AML-193 (cell line): ENCODE data around the gene CLDN34.

ENCODE experiments used
- DNase-seq, 2 experiments: peaks; one replicate each; lab custom pipeline; 2025; lab: John Stamatoyannopoulos, UW

CLDN34 gene

DNA sequence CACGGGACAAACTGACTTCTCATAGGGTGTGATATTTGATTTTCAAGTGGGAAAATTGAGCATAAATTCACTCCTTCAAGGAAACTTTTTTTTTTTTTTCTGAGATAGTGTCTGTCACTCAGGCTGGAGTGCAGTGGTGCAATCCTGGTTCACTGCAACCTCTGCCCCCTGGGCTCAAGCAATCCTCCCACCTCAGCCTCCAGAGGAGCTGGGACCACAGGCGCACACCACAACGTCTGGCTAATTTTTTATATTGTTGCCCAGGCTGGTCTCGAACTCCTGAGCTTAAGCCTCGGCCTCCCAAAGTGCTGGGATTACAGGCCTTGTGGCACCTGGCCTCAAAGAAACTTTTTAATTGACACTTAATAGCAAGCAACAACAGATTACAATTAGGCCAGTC, 13.8 kb downstream of the CLDN34 start:
- no peak for DNase-seq

DNA sequence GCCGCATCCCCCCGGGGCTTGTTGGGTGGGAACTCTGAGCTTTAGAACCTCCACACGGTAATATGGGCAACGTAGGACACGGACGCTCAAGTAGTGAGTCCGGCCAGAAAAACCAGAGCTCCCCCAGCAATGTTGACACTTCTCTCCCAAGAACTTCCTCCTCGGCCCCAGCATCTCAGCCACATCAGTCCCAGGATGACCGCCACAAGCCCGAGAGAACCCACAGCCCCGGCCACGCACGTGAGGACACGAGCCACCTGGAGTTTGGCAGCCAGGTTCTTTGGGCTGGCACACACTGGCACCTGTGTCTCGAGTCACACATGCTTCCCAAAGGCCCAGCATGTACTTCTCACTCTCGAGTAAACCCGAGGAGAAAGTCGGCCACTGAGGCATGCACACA, 16.3 kb downstream of the CLDN34 start:
- DNase-seq: no peak

DNA sequence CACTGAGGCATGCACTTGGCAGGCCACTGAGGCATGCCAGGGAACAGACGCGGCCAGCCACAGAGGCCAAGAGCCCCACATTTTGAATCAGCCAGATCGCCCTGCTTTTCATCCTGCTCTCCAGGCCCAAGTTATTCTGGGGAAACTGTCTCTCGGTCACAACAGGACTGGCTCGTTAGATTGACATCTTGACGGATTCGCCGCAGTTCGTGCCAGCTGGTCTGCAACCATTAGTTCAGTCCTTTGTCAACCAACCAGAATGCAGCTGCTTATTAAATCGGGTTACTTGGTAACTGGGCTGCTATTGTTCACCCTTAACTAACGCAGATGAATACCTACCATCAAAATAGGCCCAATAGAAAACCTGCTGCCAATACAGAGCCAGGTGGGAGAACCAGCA, 16.7 kb downstream of the CLDN34 start:
- DNase-seq: no peak

DNA sequence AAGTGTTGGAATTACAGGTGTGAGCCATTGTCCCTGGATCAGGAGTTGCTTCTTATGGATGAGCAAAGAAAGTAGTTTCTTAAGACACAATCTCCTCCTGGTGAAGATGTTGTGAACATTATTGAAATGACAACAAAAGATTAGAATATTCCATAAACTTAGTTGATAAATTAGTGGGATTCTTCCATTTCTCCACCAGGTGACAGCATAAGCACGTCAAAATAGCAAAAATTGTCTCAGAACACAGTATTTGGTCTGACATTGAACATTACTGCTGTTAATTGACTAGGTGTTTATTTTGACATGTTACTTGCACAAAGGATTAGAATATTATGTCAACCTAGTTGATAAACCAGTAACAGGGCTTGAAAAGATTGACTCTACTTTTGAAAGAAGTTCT, 21.6 kb downstream of the CLDN34 start:
- peak in 1 of 2 experiments; percentile 0 for DNase-seq

DNA sequence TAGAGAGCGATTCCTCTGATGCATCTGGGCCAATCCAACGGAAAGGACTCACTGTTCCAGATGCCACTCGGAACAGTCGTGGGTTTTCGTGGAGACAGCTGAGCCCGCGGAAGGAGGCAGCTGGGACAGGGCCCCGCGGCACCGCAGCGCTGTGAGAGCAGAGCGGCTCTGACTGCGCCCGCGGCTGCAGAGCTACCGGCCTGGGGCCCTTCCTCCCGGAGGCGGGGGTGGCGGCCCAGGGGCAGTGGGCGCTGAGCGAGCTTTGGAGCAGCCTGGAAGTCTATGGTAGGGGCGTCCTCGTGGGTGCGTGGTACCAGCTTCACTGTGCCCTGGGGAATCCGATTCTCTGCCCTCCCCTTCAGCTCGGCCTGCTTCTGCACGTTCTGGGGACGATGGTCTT, 24.9 kb downstream of the CLDN34 start:
- DNase-seq: no peak

DNA sequence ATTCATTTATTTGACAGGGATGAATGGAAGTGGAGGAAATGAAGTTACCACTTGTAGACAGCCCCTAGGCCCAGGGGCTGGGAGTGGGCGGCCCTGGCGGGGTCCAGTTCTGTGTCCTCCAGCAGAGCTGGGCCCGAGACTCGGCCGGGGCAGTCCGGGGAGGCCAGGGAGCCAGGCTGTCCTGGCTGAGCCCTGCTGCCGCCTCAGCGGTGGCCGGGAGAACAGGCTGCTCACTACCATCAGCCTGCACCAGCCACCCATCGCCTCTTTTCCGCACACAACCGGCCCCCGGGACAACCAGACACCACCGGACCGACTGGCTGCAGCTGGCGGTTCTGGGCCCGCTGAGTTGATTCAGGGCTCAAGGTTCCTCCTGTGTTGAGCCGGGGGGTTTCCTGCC, 25.6 kb downstream of the CLDN34 start:
- no peak for DNase-seq

DNA sequence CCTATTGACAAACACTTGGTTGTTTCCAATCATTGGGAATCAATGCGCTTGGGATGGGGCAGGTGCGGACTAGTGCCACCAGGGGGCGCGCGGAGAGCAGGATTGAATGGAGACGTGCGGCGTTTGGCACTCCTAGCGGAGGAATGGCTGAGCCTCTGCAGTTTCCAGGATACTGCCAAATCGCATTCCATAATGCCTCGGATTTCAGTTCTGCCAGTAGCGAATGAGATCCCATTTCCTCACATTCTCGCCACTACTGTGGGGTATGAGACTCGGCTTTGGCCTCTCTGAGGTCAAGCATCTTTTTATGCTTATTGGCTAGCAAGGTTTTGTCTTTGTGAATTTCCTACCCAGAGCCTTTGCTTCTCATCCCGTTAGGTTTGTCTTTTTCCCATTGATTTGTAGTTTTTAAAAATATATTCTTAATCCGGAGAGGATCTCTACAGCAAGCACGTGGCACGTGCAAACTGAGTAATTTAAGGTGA, 28.7 kb downstream of the CLDN34 start:
- peak; percentile 22 to 47 for DNase-seq

DNA sequence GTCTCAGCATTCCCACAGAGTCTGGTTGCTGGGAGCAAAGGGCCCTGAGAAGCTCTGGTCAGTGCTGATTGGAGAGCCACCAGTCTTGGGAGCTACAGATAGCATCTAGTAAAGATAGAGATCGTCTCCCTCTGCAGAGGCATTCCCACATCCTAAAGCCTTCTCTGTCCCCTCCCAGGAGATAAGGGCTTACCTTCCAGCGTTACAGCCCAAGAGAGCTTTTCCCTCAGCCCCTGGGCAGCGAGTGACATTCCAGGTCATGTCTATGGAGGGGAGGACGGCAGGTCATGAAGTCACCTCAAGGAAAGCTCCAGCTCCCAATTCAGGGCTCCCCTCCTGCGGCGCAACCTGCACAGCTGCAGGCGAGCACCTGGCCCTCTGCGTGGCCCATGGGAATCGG, 29.9 kb downstream of the CLDN34 start:
- no peak for DNase-seq

DNA sequence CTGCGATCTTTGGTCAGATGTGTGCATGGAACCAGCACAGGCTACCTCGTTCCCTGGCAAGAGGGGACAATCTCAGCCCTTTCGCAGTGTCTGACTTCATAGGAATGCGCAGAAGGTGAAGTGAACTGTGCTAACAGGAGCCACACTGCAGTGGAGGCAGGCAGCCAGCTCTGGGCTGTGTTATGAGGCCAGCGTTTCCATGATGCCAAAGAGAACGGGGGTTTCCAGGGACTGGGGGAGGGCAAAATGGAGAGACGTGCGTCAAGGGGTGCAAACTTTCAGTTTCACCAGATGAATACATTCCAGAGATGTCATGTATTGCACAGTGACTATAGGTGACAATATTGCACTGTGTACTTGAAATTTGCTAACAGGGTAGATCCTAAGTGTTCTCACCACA, 30.4 kb downstream of the CLDN34 start:
- DNase-seq: no peak

DNA sequence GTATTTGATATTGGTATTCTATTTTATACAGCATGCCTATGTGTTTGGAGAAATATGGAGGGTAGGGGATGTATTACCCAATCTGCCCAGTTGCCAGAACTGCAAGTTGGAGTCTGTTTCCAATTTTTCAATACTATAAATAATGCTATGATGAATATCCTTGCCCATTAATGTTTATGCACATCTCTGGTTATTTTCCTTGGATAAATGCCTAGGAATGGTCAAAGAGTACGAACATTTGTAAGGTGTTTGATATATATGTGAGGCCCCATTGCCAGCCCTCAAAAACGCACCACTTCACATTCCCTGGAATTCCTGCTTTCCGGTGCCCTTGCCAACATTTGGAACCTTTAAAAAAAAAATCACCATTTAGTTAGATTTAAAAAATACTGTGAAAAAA, 34.3 kb downstream of the CLDN34 start:
- DNase-seq: no peak

DNA sequence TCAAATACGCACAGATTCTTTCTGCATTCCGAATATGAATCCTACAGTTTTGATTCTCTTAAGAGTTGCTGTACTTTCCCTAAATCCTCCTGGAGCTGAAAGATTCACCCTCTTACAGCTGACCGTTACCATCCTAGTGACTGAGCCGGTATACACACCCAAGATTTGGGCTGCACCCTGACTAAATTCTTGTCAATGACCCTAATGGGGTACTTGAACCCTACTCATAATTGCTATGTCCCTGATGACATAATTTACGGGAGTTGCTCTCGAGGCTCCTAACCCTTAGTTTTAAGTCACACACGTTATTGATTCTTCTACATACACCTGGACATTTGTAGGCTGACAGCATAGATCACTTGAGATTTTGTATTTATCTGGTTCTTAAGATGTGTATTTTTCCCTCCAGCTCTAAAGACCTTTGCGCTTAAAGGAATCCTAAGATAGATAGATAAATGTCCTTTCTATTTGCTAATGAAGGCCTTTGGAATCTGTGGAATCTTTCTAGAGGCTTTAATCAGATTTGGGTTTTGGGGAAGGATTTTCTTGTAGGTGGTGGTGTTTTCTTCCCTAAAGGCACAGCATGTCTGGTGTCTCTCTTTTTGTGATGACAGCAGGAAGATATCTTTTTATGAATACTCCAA, 37.8 kb downstream of the CLDN34 start:
- DNase-seq: no peak

DNA sequence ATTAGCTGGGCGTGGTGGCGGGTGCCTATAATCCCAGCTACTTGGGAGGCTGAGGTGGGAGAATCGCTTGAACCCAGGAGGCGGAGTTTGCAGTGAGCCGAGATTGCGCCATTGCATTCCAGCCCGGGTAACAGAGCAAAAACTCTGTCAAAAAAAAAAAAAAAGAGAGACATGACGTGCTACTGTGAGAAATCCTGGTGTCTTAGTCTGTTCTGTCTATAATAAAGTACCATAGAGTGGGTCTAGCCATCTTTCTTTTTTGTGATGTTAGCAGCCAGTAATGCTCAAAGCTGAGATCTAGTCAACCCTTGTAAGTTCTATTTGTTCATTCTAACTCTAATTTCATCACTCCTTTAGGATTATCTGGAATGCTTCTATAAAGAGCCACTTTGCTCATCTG, 38.9 kb downstream of the CLDN34 start:
- DNase-seq: no peak

DNA sequence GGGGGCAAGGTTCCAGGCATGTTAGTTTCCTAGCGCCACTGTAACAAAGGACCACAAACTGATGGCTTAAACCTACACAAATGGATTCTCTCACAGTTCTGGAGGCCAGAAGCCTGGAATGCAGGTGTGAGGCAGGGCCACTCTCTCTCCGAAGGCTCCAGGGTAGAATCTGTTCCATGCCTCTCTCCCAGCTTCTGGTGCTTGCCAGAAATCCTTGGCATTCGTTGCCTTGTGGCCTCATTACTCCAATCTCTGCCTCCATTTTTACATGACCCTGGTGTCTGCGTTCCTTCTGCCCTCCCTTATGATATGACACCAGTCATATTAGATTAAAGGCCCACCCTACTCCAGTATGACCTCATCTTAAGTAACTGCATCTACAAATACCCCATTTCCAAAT, 39.6 kb downstream of the CLDN34 start:
- no peak for DNase-seq

DNA sequence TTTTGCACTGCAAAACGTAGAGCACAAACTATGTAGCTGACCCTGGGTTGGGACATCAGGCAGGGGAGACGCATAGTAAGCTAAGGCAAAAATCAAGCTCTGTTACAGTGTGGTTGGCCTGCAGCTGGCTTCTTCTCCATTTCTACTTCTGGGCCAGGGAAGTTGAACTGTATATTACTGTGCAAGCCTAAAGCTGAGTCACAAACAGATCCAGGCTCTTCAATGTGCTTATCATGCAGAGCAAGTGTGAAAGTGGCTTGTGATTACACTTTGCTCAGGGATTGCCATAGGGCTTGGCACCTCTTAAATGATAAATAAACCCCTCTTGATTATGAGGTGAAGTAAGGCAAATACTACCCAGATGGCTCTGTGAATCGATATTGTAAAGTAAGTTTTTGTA, 40.5 kb downstream of the CLDN34 start:
- no peak for DNase-seq

DNA sequence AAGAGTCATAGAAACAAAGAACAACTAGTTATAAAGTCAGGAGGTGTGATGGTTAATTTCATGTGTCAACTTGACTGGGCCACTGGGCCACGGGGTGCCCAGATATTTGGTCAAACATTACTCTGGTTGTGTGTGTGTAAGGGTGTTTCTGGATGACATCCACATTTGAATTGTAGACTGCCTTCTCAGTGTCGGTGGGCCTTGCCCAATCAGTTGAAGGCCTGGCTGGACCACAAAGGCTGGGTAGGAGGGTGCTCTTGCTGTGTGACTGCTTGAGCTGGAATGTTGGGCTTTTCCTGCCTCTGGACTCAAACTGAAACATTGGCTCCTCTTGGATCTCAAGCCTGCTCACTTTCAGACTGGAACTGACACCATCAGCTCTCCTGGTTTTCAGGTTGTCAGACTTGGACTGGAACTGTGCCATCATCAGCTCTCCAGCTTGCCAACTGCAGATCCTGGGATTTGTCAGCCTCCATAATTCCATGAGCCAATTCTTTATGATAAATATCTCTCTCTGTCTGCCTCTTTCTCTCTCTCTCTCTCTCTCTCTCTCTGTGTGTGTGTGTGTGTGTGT, 41.4 kb downstream of the CLDN34 start:
- DNase-seq: no peak

DNA sequence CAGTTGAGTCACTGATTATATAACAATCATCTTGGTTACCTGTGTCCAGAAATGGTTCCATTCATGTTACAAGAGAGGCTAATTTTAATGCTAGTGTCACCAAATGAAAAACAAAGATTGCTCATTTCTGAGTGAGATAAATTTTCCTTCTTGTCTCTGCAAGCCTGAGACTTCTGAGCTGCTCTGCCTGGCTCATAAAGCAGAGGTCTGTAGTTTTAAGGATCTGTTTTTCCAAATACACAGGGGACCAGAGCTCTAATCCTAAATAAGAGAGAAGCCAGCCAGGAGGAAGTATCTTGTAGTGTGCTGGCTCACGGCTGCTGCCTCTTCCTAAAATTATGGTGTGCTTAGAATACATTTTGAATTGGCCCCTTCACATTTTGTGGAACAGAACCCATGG, 42.6 kb downstream of the CLDN34 start:
- no peak for DNase-seq

DNA sequence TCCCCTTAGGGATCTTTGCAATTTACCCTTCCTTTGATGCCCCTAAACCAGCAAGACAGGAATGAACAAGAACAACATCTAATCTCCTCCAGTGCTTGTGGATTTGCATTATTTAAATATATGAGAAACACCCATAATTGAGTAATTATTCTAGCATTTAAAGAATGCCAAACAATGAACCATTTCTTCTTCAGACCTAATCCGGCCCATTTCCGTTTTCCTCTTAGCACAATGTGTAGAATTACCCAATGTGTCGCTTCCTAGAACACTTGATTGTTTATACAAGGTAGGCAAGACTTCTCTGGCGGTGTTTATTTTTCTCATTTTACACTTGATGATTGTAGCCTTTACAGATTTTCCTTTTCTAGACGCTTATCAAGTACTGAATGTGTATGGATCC, 43.5 kb downstream of the CLDN34 start:
- DNase-seq: no peak

DNA sequence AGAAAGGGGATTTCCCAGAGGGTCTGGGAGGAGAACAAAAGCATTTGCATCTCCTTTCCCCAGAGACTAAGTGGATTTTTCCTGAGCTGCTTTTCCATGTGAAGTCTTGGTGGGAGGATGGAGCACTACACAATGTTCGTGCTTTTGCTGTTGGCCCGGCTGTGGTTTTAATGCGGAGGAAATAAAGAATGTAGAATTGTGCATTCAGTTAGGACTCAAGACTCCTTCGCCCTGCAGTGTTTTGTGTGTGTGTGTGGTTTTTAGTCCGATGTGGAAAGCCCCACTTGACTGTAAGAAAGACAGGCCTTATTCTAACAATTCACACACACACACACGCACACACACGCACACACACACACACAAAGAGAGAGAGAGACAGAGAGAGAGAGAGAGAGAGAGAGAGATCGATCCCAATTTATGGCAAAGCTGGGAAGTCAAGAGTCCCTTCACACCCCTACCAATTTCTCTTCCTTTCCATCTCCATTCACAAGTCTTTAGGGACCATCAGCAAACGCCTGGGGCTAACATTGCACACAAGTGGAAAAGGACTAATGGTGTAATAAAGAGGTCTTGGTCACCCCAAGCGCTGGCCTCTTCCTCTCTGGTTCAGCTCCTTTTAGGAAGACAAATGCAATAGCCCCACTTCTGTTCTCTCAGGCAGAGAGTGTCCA, 44.2 kb downstream of the CLDN34 start:
- no peak for DNase-seq

DNA sequence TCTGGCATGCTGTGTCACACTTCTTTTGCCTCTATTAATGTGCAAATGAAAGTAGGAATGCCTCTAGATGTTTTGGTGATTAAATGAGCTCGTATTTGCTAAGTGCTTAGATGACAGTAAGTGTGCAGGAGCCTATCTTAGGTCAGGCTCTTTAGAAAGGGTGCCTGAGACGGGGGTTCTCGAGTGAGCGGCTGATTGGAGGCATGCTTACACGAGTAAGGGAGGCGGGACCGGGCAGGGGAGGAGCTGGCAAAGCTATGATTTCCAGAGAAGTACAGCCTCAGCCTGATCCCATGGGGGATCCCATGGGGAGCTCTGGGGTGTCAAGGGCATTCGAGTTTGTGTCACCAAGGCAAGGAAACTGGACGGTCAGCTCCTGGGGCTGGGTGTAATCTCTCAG, 44.8 kb downstream of the CLDN34 start:
- DNase-seq: no peak

DNA sequence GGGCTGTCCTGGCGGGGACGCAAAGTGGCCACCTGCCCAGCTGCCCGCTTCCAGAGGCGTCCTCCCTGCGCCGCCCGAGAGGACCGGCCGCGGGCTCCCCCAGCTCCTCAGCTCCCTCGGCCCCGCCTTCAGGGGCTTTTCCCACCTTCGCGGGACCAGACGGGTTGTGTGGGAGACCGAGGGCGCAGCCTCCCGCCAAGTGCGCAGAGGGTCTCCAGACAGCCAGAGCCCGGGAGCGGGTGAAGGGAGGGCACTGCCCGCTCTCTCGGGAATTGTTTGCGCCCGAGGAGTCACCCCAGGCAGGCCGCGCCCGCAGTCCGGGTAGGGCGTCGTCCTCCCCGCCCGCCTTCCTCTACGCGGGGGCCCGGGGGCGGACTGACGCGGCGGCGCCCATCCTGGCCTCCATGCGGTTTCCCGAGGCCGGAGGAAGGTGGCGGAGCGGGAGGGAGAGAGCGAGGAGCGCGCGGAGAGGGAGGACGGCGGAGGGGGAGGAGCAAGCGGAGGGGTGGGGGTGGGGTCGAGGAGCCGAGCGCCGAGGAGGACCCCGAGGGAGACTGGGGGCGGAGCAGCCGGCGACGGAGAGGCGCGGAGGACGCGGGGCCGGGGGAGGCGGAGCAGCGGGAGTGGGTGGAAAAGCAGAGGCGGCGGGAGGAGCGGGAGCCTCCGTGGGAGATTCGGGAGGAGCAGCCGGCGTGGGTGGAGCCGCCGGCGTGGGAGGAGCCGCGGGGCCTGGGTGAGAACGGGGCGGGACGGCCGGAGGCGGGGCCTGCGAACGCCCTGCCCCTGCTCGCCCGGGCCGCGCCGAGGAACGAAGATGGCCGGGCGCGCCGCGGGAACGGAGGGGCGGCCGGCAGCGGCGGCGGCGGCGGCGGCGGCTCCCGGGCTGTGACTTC, 47.5 kb downstream of the CLDN34 start:
- peak; percentile 13 to 23 for DNase-seq

DNA sequence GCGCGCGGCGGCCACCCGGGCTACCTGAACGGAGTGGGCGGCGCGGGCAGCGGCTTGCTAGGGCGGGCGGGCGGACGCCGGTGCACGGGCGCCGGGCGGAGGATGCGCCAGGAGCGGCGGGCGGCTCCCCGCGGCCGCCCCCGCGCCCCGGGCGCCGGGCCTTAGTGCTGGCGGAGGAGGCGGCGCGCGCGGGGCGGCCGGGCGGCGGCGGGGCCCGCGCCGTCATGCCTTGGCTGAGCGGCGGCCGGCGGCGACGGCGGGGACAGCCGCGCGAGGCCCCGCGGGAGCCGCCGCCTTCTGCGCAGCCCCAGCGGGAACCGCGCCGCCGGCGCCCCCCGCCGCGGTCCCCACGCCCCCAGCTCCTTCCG, 48.2 kb downstream of the CLDN34 start:
- no peak for DNase-seq

DNA sequence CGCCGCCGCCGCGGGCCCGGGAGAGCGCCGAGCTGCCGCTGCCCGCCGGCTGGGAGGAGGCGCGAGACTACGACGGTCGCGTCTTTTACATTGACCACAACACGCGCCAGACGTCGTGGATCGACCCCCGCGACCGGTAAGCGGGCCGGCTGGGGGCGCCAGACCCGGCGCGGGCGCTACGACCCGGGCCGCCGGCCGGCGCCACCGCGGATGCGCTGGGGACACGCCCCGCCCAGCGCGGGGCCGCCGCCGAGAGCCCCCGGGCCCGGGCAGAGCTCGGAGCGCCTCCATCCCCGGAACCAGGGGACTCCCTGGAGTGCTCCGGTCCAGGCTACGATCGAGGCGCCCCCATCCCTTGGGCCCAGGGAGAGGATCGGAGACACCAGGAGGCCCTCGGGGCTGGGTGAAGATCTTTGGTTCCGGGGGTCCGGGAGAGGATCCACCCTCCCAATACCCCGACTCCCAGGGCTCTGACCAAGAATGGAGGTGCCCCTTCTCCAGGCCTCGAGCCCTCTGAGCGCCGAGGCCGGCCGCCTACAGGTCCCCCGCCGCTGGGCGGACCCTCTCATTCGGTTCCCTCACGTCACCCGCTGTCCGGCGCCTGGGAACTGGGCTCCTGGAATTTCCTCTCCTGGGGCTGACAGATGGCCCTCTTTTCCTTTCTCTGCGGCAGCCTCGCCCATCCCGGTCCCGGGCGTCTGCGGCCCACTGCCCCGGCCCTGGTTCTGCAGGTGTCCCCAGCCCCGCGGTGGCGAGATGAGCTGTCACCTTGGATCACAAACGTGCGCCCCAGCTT, 48.8 kb downstream of the CLDN34 start:
- DNase-seq: no peak
